Measurements from ENCODE around the gene SLC25A6. TPM values are rescaled to one million over a fixed set of nuclear protein-coding genes. Genes with fewer than 3 reads are reported as not detected.

Gene SLC25A6
- total and polyA plus RNA-seq, 10 of the 15 experiments (the other 5 are each of a cell fraction or from before 2014, with no cell fraction given): 61.9 to 642 (median 322) TPM

- Histone ChIP-seq H3K27me3 (replicated peaks in 1 of 2; ENCODE audit: control insufficient read depth in 2 of 2, insufficient read depth in 2 of 2, low read length in 1 of 2) (no peaks in the 10 kb centered on the region), H3K4me1 (ENCODE audit: control insufficient read depth, insufficient read depth, low read length) (no peaks in the 10 kb centered on the region), H3K4me2 (ENCODE audit: control insufficient read depth, insufficient read depth) (no peak overlapping the region), H3K79me2 (ENCODE audit: control insufficient read depth, insufficient read depth, low read length) (no peaks in the 10 kb centered on the region), H3K9ac (ENCODE audit: control insufficient read depth, insufficient read depth, low read length) (no peak overlapping the region), H3K4me3 (no peak overlapping the region), H3K9me3 (replicated peaks; ENCODE audit: control insufficient read depth, insufficient read depth, low read length) (no peaks in the 10 kb centered on the region; the same call in 2 of the 3 replicates), H3K27ac (ENCODE audit: control insufficient read depth, insufficient read depth) (no peak overlapping the region), H3K36me3 (ENCODE audit: control insufficient read depth in 2 of 2, insufficient read depth in 2 of 2, low read length in 1 of 2) (peaks cover 3 to 6% of the 10 kb centered on the region in 2 experiments; a peak in 3 of 4 replicates), H4K20me1 (ENCODE audit: control insufficient read depth, insufficient read depth) (no peaks in the 10 kb centered on the region), H2AFZ (ENCODE audit: control insufficient read depth, low read depth, low read length) (no peak overlapping the region)
- in situ Hi-C loops (cut with MboI) (no loop called here), intact Hi-C loops (cut with micrococcal nuclease; ENCODE audit: unreplicated experiment) (no loop called here)
- DNase-seq (ENCODE audit: low read depth, low spot score) (no peak), FAIRE-seq (no peak), ATAC-seq (peak; percentile 61)
- ChIA-PET CTCF (no interaction called here), POLR2A (no interaction called here), RAD21 (ENCODE audit: unreplicated experiment) (no interaction called here), SMC1A (ENCODE audit: uncharacterized antibody, unreplicated experiment) (no interaction called here)
- BruUV-seq (replicated peaks): no TSS peak
- 68% methylated on average over 8 of the region's 11 CpGs for WGBS (ENCODE audit: insufficient coverage, insufficient replicate concordance, low lambda C conversion rate, missing lambda C conversion rate)
- TF ChIP-seq MEF2A (IDR thresholded peaks at IDR 0.05; ENCODE audit: insufficient read depth, low read depth, low read length) (no peak), MEF2B (IDR thresholded peaks at IDR 0.05; ENCODE audit: partially characterized antibody, poor library complexity, severe bottlenecking) (peak; percentile 23), POLR2AphosphoS5 (IDR thresholded peaks at IDR 0.05; ENCODE audit: low read length) (0 out of 2 replicates have a peak, but pooled peaks have one; percentile 42), CHD1 (IDR thresholded peaks at IDR 0.05; ENCODE audit: low read depth, low read length) (no peak), SIX5 (IDR thresholded peaks at IDR 0.05; ENCODE audit: low read depth, low read length, severe bottlenecking) (peak; percentile 1), EED (IDR thresholded peaks at IDR 0.05; ENCODE audit: low read depth) (no peak), BCLAF1 (IDR thresholded peaks at IDR 0.05) (no peak), SMAD1 (IDR thresholded peaks at IDR 0.05; ENCODE audit: low read depth, partially characterized antibody) (no peak), ZSCAN29 (IDR thresholded peaks at IDR 0.05) (no peak), NR2C1 (IDR thresholded peaks at IDR 0.05) (no peak), BRCA1 (IDR thresholded peaks at IDR 0.05; ENCODE audit: low read depth, low read length) (no peak), RBBP5 (conservative IDR thresholded peaks at IDR 0.05) (no peak), ZBTB4 (CRISPR knock-in tag; IDR thresholded peaks at IDR 0.05) (no peak), BMI1 (IDR thresholded peaks at IDR 0.05; ENCODE audit: borderline replicate concordance) (no peak), CREB1 (IDR thresholded peaks at IDR 0.05; ENCODE audit: low read depth) (no peak)
- TF ChIP-seq, protein P1, sequence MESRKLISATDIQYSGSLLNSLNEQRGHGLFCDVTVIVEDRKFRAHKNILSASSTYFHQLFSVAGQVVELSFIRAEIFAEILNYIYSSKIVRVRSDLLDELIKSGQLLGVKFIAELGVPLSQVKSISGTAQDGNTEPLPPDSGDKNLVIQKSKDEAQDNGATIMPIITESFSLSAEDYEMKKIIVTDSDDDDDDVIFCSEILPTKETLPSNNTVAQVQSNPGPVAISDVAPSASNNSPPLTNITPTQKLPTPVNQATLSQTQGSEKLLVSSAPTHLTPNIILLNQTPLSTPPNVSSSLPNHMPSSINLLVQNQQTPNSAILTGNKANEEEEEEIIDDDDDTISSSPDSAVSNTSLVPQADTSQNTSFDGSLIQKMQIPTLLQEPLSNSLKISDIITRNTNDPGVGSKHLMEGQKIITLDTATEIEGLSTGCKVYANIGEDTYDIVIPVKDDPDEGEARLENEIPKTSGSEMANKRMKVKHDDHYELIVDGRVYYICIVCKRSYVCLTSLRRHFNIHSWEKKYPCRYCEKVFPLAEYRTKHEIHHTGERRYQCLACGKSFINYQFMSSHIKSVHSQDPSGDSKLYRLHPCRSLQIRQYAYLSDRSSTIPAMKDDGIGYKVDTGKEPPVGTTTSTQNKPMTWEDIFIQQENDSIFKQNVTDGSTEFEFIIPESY (IDR thresholded peaks at IDR 0.05): no peak
These were observed 36.5 kb downstream of the SLC25A6 start for GRCh38 chrX:1355131-1356046.
